GM10266 (cell line): ENCODE measurements around the gene DHRSX.
"Not testable (repeated sequence)": the region's sequence is repeated elsewhere in the genome, so short reads cannot be mapped to it uniquely, and the experiment has no call there.

ENCODE experiments used
- DNase-seq: peaks from one replicate; pipeline ENCODE4 v3.0.0; 2012; ENCODE audit errors: extremely low spot score
- TF ChIP-seq, protein P1 (sequence below): IDR thresholded peaks from 2 replicates; pipeline ENCODE4 v1.5.1; 2012; ENCODE audit warnings: mild to moderate bottlenecking, low read depth; ENCODE audit not compliant: control insufficient read depth, insufficient read depth; ENCODE audit errors: missing control alignments

DHRSX gene

DNA sequence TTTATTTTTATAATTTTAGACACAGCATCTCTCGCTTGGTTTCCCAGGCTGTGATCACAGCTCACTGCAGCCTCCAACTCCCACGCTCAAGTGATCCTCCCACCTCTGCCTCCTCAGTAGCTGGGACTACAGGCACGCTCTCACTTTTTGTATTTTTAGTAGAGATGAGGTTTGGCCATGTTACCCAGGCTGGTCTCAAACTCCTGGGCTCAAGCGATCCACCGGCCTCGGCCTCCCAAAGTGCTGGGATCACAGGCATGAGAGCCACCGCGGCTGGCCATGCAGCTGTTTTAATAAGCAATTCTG, 39.1 kb downstream of the DHRSX start:
- TF ChIP-seq, protein P1, sequence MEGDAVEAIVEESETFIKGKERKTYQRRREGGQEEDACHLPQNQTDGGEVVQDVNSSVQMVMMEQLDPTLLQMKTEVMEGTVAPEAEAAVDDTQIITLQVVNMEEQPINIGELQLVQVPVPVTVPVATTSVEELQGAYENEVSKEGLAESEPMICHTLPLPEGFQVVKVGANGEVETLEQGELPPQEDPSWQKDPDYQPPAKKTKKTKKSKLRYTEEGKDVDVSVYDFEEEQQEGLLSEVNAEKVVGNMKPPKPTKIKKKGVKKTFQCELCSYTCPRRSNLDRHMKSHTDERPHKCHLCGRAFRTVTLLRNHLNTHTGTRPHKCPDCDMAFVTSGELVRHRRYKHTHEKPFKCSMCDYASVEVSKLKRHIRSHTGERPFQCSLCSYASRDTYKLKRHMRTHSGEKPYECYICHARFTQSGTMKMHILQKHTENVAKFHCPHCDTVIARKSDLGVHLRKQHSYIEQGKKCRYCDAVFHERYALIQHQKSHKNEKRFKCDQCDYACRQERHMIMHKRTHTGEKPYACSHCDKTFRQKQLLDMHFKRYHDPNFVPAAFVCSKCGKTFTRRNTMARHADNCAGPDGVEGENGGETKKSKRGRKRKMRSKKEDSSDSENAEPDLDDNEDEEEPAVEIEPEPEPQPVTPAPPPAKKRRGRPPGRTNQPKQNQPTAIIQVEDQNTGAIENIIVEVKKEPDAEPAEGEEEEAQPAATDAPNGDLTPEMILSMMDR = no peak
- DNase-seq = no peak

DNA sequence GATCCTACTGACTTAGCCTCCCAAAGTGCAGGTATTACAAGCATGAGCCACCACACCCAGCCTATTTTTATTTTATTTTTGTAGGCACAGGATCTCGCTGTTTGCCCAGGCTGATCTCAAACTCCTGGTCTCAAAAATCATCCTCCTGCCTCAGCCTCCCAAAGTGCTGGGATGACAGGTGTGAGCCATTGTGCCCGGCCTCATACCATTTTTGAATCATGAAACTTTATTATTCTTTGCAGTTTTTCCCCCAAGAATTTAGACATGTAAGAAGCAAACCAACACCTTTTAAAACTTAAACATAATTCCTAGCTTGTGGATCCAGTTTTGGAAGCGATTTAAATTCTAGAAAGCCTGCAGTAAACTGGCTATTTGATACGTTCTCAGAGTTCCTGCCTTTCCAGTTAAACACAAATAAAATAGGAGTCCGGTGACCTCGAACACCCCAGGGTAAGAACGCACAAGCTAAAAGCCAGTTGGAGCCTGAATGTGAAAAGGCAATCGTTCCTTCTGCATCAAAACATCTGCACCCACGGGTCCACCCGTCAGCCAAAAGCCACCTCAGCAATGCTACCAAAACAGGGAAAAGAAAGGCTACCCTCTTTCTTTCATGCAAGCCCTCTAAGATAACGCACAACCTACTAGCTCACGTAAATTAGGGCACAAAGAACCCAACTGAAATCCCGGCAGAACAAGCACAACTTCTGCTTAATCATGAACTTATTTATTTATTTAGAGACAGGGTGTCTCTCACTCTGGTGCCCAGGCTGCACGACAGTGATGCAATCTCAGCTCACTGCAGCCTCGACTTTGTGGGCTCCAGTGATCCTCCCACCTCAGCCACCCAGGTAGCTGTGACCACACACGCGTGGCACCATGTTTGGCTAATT, 39.7 kb downstream of the DHRSX start:
- not testable (repeated sequence) for DNase-seq

DNA sequence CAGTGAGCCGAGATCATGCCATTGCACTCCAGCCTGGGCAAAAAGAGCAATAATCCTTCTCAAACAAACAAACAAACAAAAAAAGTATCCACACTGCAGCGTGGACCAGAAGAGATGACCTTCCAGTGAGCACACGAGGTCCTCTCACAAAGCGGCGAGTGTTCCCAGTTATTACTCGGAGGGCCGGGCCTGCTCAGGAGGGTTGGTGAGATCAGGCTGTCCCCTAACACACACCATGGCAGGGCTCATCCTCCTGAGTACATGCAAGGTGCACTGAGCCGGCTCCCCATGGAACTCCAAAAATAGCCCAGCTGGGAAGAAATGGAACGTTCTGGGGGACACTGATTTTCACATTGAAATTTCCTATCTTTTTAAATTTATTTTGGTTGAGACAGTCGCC, 40.7 kb downstream of the DHRSX start:
- DNase-seq = not testable (repeated sequence)

DNA sequence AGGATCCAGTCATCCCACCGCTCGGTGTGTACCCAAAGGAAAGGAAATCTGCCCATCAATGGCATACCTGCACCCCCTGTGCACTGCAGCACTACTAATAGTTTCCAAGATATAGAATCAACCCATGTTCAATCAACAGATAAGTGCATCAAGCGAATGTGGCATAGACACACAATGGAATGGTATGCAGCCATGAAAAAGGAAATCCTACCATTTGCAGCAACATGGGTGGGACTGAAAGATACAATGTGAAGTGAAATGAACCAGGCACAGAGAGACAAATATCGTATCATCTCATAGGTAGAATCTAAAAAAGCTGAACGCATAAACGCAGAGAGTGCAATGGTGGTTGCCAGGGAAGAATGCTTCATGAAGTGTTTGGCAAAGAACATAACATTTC, 42.5 kb downstream of the DHRSX start:
- no peak for DNase-seq
- TF ChIP-seq, protein P1 = no peak

DNA sequence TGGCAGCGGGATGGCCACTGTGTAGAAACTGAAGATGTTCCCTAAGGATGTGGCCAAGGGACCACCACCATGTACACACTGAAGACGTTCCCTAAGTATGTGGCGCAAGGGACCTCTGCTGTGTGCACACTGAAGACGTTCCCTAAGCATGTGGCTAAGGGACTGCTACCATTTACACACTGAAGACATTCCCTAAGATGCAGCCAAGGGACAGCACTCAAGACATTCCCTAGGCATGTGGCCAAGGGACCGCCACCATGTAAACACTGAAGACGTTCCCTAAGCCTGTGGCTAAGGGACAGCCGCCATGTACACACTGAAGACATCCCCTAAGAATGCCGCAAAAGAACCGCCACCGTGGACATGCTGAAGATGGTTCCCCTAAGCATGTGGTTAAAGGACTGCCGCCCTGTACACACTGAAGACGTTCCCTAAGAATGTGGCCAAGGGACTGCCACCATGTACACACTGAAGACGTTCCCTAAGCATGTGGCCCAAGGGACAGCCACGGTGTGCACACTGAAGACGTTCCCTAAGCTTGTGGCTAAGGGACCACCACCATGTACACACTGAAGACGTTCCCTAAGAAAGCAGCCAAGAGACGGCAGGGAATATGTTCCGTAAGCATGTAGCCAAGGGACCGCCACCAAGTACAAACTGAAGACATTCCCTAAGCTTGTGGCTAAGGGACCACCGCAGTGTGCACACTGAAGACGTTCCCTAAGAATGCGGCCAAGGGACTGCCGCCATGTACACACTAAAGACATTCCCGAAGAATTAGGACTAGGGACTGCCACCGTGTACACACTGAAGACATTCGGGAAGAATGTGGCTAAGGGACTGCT, 43.3 kb downstream of the DHRSX start:
- no peak for DNase-seq
- TF ChIP-seq, protein P1 = no peak

DNA sequence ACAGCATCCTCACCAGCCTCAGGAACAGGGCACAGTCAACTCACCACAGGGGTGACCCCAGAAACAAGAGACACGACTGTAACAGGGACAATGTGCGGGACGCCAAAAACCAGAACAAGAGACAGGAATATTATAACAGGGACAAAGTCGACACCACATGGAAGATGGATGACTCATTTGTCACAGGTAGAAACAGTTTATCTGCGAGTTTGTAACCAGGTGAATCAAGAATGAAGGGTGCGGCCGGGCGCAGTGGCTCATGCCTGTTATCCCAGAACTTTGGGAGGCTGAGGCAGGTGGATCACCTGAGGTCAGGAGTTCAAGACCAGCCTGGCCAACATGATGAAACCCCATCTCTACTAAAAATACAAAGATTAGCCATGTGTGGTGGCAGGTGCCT, 44.7 kb downstream of the DHRSX start:
- DNase-seq = not testable (repeated sequence)

DNA sequence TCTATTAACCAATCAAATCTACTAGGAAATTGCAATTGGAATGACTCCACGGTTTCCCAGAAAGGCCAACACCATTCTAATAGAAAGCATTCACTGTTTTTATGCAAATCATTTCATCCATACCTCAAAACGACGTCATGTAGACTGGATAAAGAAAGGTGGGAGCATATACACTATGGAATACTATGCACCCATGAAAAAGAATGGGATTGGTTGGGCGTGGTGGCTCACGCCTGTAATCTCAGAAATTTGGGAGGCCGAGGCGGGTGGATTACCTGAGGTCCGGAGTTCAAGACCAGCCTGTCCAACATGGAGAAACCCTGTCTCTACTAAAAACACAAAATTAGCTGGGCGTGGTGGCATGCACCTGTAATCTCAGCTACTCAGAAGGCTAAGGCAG, 46.2 kb downstream of the DHRSX start:
- DNase-seq = not testable (repeated sequence)

DNA sequence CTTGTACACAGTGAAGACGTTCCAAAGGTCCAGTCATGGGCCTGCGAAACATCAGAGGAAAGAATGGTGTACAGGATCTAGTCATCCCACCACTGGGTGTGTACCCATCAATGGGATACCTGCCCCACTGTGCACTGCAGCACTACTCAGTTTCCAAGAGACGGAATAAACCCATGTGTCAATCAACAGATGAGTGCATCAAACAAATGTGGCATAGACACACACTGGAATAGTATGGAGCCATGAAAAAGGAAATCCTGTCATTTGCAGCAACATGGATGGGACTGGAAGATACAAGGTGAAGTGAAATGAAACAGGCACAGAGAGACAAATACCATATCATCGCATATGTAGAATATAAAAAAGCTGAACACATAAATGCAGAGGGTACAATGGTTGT, 48.0 kb downstream of the DHRSX start:
- no peak for DNase-seq

DNA sequence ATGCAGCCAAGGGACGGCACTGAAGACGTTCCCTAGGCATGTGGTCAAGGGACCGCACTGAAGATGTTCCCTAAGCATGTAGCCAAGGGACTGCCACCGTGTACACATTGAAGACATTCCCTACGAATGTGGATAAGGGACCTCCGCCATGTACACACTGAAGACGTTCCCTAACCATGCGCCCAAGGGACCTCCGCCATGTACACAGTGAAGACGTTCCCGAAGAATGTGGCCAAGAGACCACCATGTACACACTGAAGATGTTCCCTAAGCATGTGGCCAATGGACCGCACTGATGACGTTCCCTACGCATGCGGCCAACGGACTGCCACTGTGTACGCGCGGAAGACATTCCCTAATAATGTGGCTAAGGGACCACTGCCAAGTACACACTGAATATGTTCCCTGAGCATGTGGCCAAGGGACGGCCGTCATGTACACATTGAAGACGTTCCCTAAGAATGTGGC, 48.4 kb downstream of the DHRSX start:
- TF ChIP-seq, protein P1 = no peak
- DNase-seq = no peak

More for the DNA sequence above, 48.0 kb downstream of the DHRSX start:
- TF ChIP-seq, protein P1 = no peak
